ENCODE measurements around the gene ABCA2. TPM values are rescaled to one million over a fixed set of nuclear protein-coding genes. Genes with fewer than 3 reads are reported as not detected.

Gene ABCA2
- total RNA-seq, 1 experiment from 2014 or later: 114 TPM

DNA sequence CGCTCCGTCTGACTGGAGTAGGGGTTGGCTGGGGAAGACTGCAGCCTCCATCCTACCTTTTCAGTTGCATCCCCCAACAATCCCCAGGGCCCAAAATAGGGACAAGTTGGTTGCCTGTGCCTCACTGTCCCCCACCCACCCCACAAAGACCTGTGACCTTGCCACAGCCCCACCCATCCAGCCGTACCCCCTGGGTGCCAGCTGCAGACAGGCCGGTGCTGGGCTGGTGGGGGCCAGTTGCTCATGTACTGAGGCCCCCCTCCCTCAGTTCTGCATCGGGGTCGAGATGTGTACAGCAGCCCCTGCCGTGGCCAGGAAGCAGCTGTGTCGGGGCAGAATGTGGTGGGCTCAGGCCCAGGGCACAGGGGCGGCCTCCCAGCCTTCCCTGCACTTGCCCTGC, 44.9 kb downstream of the ABCA2 start (continued):
- TF ChIP-seq, protein P1, sequence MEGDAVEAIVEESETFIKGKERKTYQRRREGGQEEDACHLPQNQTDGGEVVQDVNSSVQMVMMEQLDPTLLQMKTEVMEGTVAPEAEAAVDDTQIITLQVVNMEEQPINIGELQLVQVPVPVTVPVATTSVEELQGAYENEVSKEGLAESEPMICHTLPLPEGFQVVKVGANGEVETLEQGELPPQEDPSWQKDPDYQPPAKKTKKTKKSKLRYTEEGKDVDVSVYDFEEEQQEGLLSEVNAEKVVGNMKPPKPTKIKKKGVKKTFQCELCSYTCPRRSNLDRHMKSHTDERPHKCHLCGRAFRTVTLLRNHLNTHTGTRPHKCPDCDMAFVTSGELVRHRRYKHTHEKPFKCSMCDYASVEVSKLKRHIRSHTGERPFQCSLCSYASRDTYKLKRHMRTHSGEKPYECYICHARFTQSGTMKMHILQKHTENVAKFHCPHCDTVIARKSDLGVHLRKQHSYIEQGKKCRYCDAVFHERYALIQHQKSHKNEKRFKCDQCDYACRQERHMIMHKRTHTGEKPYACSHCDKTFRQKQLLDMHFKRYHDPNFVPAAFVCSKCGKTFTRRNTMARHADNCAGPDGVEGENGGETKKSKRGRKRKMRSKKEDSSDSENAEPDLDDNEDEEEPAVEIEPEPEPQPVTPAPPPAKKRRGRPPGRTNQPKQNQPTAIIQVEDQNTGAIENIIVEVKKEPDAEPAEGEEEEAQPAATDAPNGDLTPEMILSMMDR (IDR thresholded peaks at IDR 0.05 in 2 of 3, conservative IDR thresholded peaks at IDR 0.05 in 1 of 3; ENCODE audit: borderline replicate concordance in 1 of 3, insufficient read depth in 1 of 3, low read depth in 2 of 3, low read length in 2 of 3): no peak
- TF ChIP-seq EZH2phosphoT487 (IDR thresholded peaks at IDR 0.05; ENCODE audit: borderline replicate concordance): no peak

DNA sequence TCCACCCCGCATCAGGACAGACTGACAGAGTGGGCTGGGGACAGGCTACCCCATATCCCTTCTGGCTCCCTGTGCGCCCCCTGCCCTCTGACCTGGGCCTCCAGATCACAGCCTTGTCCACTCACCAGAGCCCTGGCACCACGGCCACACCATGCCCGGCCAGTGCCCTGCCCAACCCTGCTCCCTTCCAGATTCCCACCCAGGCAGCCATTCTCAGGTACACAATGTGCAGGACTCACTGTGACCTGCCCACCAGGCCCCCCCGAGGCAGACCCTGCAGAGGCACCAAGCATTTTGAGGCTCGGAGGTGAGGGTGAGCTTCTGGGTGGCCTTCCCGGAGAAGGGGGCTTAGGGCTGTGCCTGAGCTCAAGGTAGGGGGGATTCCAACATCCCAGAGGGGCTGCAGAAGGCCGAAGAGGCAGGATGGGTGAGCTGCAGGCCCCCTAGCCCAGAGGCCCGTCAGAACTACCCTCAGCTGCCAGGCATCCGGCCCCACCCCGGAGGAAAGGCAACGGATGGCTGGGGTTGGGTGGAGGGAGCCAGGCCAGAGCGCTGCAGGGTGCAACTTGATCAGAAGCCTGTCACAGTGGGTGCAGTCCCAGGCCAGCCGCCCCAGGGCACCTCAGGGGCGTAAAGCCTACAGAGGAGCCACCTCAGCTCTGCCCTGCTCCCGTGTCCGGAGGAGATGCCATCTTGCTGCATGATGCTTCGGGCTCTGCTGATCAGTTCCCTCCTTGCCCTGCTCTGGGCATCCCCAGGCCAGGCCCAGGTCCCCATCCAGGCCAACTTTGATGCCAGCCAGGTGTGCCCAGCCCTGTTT, 45.6 kb downstream of the ABCA2 start, which contains the start of gene LCNL1:
Gene LCNL1 (plus strand): TSS at position 762 of the 820 bp plus-strand sequence. CDS start 594 bp downstream, outside the sequence.
- Histone ChIP-seq H3K4me2 (ENCODE audit: low read length) (no peak within 1 kb of the TSS), H3K9me3 (ENCODE audit: control insufficient read depth in 1 of 2, insufficient read depth in 1 of 2, low read depth in 1 of 2, low read length in 2 of 2) (no peaks in the 10 kb centered on the region), H2AFZ (ENCODE audit: low read depth, low read length, poor library complexity, severe bottlenecking) (no peak within 1 kb of the TSS), H3K79me2 (ENCODE audit: insufficient read depth, low read length) (no peaks in the 10 kb centered on the region), H3K9ac (ENCODE audit: low read length) (no peak within 1 kb of the TSS), H3K4me1 (ENCODE audit: control insufficient read depth in 1 of 2, insufficient read depth in 2 of 2, low read length in 2 of 2) (peaks cover 0 to 13% of the 10 kb centered on the region in 2 experiments; a peak in 2 of 4 replicates), H3K36me3 (ENCODE audit: control insufficient read depth in 1 of 2, insufficient read depth in 2 of 2, low read length in 2 of 2) (no peaks in the 10 kb centered on the region), H3K4me3 (replicated peaks in 1 of 2; ENCODE audit: low read depth in 1 of 2, low read length in 2 of 2) (no peak within 1 kb of the TSS), H3K27ac (ENCODE audit: low read depth, low read length) (no peak within 1 kb of the TSS), H3K9me2 (ENCODE audit: insufficient read depth) (no peaks in the 10 kb centered on the region), H4K20me1 (ENCODE audit: insufficient read depth) (no peaks in the 10 kb centered on the region), H3K27me3 (ENCODE audit: insufficient read depth, low read length) (no peaks in the 10 kb centered on the region)
- RAD21 ChIA-PET (ENCODE audit: low non-redundant PET in 1 of 2, low total read pairs in 2 of 2, uncharacterized antibody in 2 of 2, unreplicated experiment in 2 of 2): no interaction called here
- DNase-seq (ENCODE audit: low read depth, low spot score) (no peak), ATAC-seq (no peak)
- POLR2A ChIA-PET: interaction anchor here (1.0 to 1.3 kb wide), 2 partner anchors 9 to 104 kb away, joined by 3 read pairs; no protein-coding TSS in a partner anchor
- no TSS peak for BruUV-seq (replicated peaks)
- TF ChIP-seq SP1 (IDR thresholded peaks at IDR 0.05; ENCODE audit: low read depth) (no peak), ZNF274 (IDR thresholded peaks at IDR 0.05; ENCODE audit: low read depth, low read length) (no peak), EGR1 (IDR thresholded peaks at IDR 0.05; ENCODE audit: low read depth) (no peak), YY1 (IDR thresholded peaks at IDR 0.05; ENCODE audit: extremely low read depth, insufficient replicate concordance, low read depth, low read length) (no peak), CEBPB (IDR thresholded peaks at IDR 0.05; ENCODE audit: low read depth) (no peak), ELF1 (IDR thresholded peaks at IDR 0.05; ENCODE audit: borderline replicate concordance, low read depth) (no peak), POLR2AphosphoS5 (IDR thresholded peaks at IDR 0.05; ENCODE audit: low read depth, low read length) (no peak), FOSL1 (IDR thresholded peaks at IDR 0.05; ENCODE audit: low read depth) (no peak), POLR2A (IDR thresholded peaks at IDR 0.05; ENCODE audit: borderline replicate concordance, extremely low read depth, insufficient read depth, insufficient read length) (no peak), RAD21 (IDR thresholded peaks at IDR 0.05; ENCODE audit: low read depth) (no peak), ZFX (IDR thresholded peaks at IDR 0.05) (no peak)
- TF ChIP-seq, protein P2, sequence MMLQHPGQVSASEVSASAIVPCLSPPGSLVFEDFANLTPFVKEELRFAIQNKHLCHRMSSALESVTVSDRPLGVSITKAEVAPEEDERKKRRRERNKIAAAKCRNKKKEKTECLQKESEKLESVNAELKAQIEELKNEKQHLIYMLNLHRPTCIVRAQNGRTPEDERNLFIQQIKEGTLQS (IDR thresholded peaks at IDR 0.05): no peak
- TF ChIP-seq, protein P3, sequence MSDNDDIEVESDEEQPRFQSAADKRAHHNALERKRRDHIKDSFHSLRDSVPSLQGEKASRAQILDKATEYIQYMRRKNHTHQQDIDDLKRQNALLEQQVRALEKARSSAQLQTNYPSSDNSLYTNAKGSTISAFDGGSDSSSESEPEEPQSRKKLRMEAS (IDR thresholded peaks at IDR 0.05): no peak
- CTCF ChIA-PET: no interaction called here
- intact Hi-C loops (cut with micrococcal nuclease): no loop called here

Data from HCT116 (cell line).